CD14-positive monocyte (primary cell): ENCODE data around the gene RELL1. TPM values are rescaled to one million over a fixed set of nuclear protein-coding genes. Genes with fewer than 3 reads are reported as not detected.
A peak's percentile ranks its signal among the peaks of the same experiment; 100 is the strongest.

Experiments used
- DNase-seq, 3 donors: peaks; one replicate each; pipeline ENCODE4 v3.0.0-alpha.2; 2011 to 2022
- H2AFZ ChIP-seq: 2 replicates; pipeline ENCODE4 v1.6.0; 2012; ENCODE audit warnings: mild to moderate bottlenecking, low read depth, low read length, inconsistent platforms; ENCODE audit not compliant: insufficient read depth, poor library complexity, severe bottlenecking
- H3K27ac ChIP-seq, 2 donors: 1 replicate in 1 of 2; 2 replicates in 1 of 2; pipeline ENCODE4 v1.5.1; 2012 to 2013; ENCODE audit warnings: low read length in 2 of 2, control low read depth in 1 of 2, inconsistent platforms in 1 of 2, low read depth in 1 of 2, mild to moderate bottlenecking in 1 of 2
- H3K27me3 ChIP-seq, 2 donors: one replicate each; pipeline versions ENCODE4 v1.6.0 to v1.6.1; 2011 to 2013; ENCODE audit warnings: low read length in 2 of 2; ENCODE audit not compliant: control insufficient read depth in 2 of 2, insufficient read depth in 2 of 2
- H3K36me3 ChIP-seq, 2 donors: replicated peaks in 1 of 2; 1 replicate in 1 of 2; 2 replicates in 1 of 2; pipeline versions ENCODE4 v1.5.1 to v1.6.1; 2012 to 2013; ENCODE audit warnings: low read length in 2 of 2, control low read depth in 1 of 2, inconsistent platforms in 1 of 2, mild to moderate bottlenecking in 1 of 2; ENCODE audit not compliant: insufficient read depth in 2 of 2, control insufficient read depth in 1 of 2
- H3K4me1 ChIP-seq, 2 donors: 1 replicate in 1 of 2; 2 replicates in 1 of 2; pipeline versions ENCODE4 v1.5.1 to v1.6.1; 2012 to 2013; ENCODE audit warnings: low read length in 2 of 2, control low read depth in 1 of 2, inconsistent platforms in 1 of 2, mild to moderate bottlenecking in 1 of 2, moderate library complexity in 1 of 2; ENCODE audit not compliant: insufficient read depth in 2 of 2, control insufficient read depth in 1 of 2
- H3K4me2 ChIP-seq: replicated peaks from 2 replicates; pipeline ENCODE3; 2012; ENCODE audit warnings: low read length, moderate library complexity, mild to moderate bottlenecking; ENCODE audit not compliant: poor library complexity, severe bottlenecking; ENCODE audit errors: extremely low read depth
- H3K4me3 ChIP-seq, 3 experiments: fragments of 200-600 bp in 1 of 3; sonication (generic) in 1 of 3; replicated peaks in 1 of 3; 1 replicate in 2 of 3; 2 replicates in 1 of 3; pipeline ENCODE4 v1.5.1; 2011 to 2013; ENCODE audit warnings: low read length in 3 of 3, mild to moderate bottlenecking in 3 of 3, control low read depth in 2 of 3, low read depth in 2 of 3, inconsistent platforms in 1 of 3, moderate library complexity in 1 of 3
- H3K79me2 ChIP-seq: 2 replicates; pipeline ENCODE4 v1.6.0; 2012; ENCODE audit warnings: mild to moderate bottlenecking, control low read depth, inconsistent platforms, low read length, moderate library complexity; ENCODE audit not compliant: insufficient read depth
- H3K9ac ChIP-seq: 2 replicates; pipeline ENCODE4 v1.6.0; 2017; ENCODE audit warnings: low read length, mild to moderate bottlenecking; ENCODE audit not compliant: insufficient read depth, poor library complexity, severe bottlenecking
- H3K9me3 ChIP-seq, 2 donors: replicated peaks in 1 of 2; 1 replicate in 1 of 2; 2 replicates in 1 of 2; pipeline versions ENCODE4 v1.5.1 to v1.6.1; 2012 to 2013; ENCODE audit warnings: low read length in 2 of 2, control low read depth in 1 of 2; ENCODE audit not compliant: control insufficient read depth in 1 of 2, insufficient read depth in 1 of 2
- H4K20me1 ChIP-seq: 2 replicates; pipeline ENCODE4 v1.6.0; 2012; ENCODE audit warnings: mild to moderate bottlenecking, low read length, control low read depth, moderate library complexity; ENCODE audit not compliant: insufficient read depth
- H3K27ac Mint-ChIP-seq, 7 donors: one replicate each; pipeline ENCODE4 v1.8.0; 2020; ENCODE audit warnings: mild to moderate bottlenecking in 7 of 7, mixed read lengths in 7 of 7, moderate library complexity in 6 of 7, inconsistent platforms in 2 of 7
- H3K27me3 Mint-ChIP-seq, 3 donors: one replicate each; pipeline ENCODE4 v1.8.0; 2021 to 2022; ENCODE audit warnings: low read depth in 3 of 3, mild to moderate bottlenecking in 3 of 3, mixed read lengths in 3 of 3, moderate library complexity in 3 of 3, inconsistent platforms in 1 of 3
- H3K36me3 Mint-ChIP-seq, 2 donors: one replicate each; pipeline ENCODE4 v1.8.0; 2020; ENCODE audit warnings: mixed read lengths in 2 of 2, inconsistent platforms in 1 of 2, mild to moderate bottlenecking in 1 of 2
- H3K4me1 Mint-ChIP-seq: one replicate; pipeline ENCODE4 v1.8.0; 2020; ENCODE audit warnings: mild to moderate bottlenecking, mixed read lengths
- H3K4me3 Mint-ChIP-seq, 2 donors: one replicate each; pipeline ENCODE4 v1.8.0; 2020; ENCODE audit warnings: mild to moderate bottlenecking in 2 of 2, mixed read lengths in 2 of 2, moderate library complexity in 1 of 2
- H3K9me3 Mint-ChIP-seq, 7 donors: one replicate each; pipeline ENCODE4 v1.8.0; 2020 to 2022; ENCODE audit warnings: mixed read lengths in 7 of 7, mild to moderate bottlenecking in 6 of 7, moderate library complexity in 6 of 7, inconsistent platforms in 2 of 7
- WGBS: methylation state at CpG from one replicate; pipeline ENCODE4 v1.1.5; 2013; ENCODE audit warnings: missing lambda C conversion rate; ENCODE audit not compliant: insufficient coverage; 5-methylcytosine and 5-hydroxymethylcytosine counted together
- intact Hi-C, 2 donors: fragments of 100-400 bp; cut with micrococcal nuclease; formaldehyde crosslinking; loops; one replicate each; pipeline versions ENCODE4 v1.15.0 to v1.15.1; 2023
- polyA plus RNA-seq, 3 donors: library from polyadenylated mRNA; depleted of rRNA in 1 of 3; unstranded in 2 of 3; stranded (reverse) in 1 of 3; fragments of 300-500 nt in 2 of 3; fragments of >200 nt in 1 of 3; fragmentation: Illumina TruSeq in 2 of 3; gene quantifications; 1 replicate in 2 of 3; 2 replicates in 1 of 3; pipeline ENCODE4 v1.2.3, GENCODE V29; 2012 to 2021
- TF ChIP-seq, protein P1 (sequence below): fragments of 200-600 bp; IDR thresholded peaks from one replicate; pipeline ENCODE4 v1.8.0; 2022; ENCODE audit warnings: antibody characterized with exemption, mild to moderate bottlenecking

RELL1 gene
- polyA plus RNA-seq, 3 donors, result 13.3 to 30.2 (median 16.2) TPM

DNA sequence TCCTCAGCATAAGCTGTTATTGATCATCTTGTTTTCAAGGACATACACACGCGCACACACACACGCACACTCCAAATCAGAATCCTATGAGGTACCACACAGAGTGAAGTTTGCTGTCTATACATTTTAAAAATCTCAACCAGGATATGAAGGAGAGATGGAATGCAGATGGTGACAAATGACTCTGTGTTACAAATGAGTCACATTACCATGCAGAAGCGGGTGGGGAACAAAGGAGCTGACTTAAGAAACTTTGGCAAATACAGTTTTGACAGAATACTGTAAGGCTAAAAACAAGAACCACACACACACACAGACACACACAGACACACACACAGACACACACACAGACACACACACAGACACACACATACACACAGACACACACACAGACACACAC lies 81.7 kb downstream of the RELL1 start:
- Histone ChIP-seq H3K36me3 (no peaks in the 10 kb centered on the region), H2AFZ (no peak overlapping the region), H3K9ac (no peak overlapping the region), H3K4me2 (no peak overlapping the region), H3K4me1 (peaks cover 48 to 59% of the 10 kb centered on the region in 2 donors), H3K27me3 (no peaks in the 10 kb centered on the region), H4K20me1 (no peaks in the 10 kb centered on the region), H3K79me2 (no peaks in the 10 kb centered on the region), H3K4me3 (no peak overlapping the region), H3K27ac (peak overlapping the region in 1 of 2 donors; percentile 53), H3K9me3 (no peaks in the 10 kb centered on the region)
- intact Hi-C loops, result loop anchor here (5.0 to 10.0 kb wide), 5 partner anchors 83 to 433 kb away; partner anchors contain the start of genes PGM2 (in 1 of the 2) and RELL1 (in 1 of the 2)
- Mint-ChIP-seq H3K4me1 (peaks cover 65% of the 10 kb centered on the region), H3K27ac (peak overlapping the region in 6 of 7 donors; percentile 22 to 81 (median 66)), H3K9me3 (peaks cover 4 to 15% (median 9%) of the 10 kb centered on the region in 7 donors), H3K4me3 (no peak overlapping the region), H3K27me3 (peaks cover 0 to 2% (median 0%) of the 10 kb centered on the region in 3 donors), H3K36me3 (peaks cover 13 to 19% of the 10 kb centered on the region in 2 donors)
- DNase-seq, result peak; percentile 10 to 64 (median 42)
- no CpG with 5 or more reads among the region's 4 CpGs for WGBS
- TF ChIP-seq, protein P1, sequence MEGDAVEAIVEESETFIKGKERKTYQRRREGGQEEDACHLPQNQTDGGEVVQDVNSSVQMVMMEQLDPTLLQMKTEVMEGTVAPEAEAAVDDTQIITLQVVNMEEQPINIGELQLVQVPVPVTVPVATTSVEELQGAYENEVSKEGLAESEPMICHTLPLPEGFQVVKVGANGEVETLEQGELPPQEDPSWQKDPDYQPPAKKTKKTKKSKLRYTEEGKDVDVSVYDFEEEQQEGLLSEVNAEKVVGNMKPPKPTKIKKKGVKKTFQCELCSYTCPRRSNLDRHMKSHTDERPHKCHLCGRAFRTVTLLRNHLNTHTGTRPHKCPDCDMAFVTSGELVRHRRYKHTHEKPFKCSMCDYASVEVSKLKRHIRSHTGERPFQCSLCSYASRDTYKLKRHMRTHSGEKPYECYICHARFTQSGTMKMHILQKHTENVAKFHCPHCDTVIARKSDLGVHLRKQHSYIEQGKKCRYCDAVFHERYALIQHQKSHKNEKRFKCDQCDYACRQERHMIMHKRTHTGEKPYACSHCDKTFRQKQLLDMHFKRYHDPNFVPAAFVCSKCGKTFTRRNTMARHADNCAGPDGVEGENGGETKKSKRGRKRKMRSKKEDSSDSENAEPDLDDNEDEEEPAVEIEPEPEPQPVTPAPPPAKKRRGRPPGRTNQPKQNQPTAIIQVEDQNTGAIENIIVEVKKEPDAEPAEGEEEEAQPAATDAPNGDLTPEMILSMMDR, result no peak

DNA sequence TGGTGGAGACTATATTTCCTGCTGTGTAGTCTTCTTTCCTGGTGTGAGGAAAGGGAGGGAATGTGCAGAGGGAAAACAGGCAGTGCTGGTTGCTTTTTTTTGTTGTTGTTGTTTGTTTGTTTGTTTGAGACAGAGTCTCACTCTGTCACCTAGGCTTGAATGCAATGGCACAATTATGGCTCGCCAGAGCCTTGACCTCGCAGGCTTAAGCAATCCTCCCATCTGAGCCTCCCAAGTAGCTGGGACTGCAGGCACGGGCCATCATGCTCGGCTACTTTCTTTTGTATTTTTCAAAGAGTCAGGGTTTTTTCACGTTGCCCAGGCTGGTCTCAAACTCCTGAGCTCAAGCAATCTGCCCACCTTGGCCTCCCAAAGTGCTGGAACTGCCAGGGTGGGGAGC lies 82.5 kb downstream of the RELL1 start:
- no peak overlapping the region for H3K4me2 ChIP-seq
- H3K4me3 Mint-ChIP-seq, result no peak overlapping the region
- peaks cover 0 to 2% (median 0%) of the 10 kb centered on the region in 3 donors for H3K27me3 Mint-ChIP-seq
- no peaks in the 10 kb centered on the region for H3K27me3 ChIP-seq
- H3K27ac Mint-ChIP-seq, result peak overlapping the region in 4 of 7 donors; percentile 29 to 79 (median 34)
- 88% methylated on average over 5 of the region's 5 CpGs for WGBS
- H3K36me3 Mint-ChIP-seq, result peaks cover 8 to 11% of the 10 kb centered on the region in 2 donors
- H3K4me3 ChIP-seq, result no peak overlapping the region
- TF ChIP-seq, protein P1, result no peak
- no peaks in the 10 kb centered on the region for H3K9me3 ChIP-seq
- peaks cover 64% of the 10 kb centered on the region for H3K4me1 Mint-ChIP-seq
- H3K27ac ChIP-seq, result no peak overlapping the region
- intact Hi-C loops, result loop anchor here (5.0 to 10.0 kb wide), 5 partner anchors 84 to 434 kb away; partner anchors contain the start of genes PGM2 (in 1 of the 2) and RELL1 (in 1 of the 2)
- H3K36me3 ChIP-seq, result no peaks in the 10 kb centered on the region
- H3K9ac ChIP-seq, result no peak overlapping the region
- no peak overlapping the region for H2AFZ ChIP-seq
- no peak for DNase-seq
- H3K79me2 ChIP-seq, result no peaks in the 10 kb centered on the region
- H3K4me1 ChIP-seq, result peaks cover 44 to 51% of the 10 kb centered on the region in 2 donors
- H4K20me1 ChIP-seq, result no peaks in the 10 kb centered on the region
- peaks cover 4 to 13% (median 9%) of the 10 kb centered on the region in 7 donors for H3K9me3 Mint-ChIP-seq
